ENCODE data around the gene HELZ. TPM values are rescaled to one million over a fixed set of nuclear protein-coding genes. Genes with fewer than 3 reads are reported as not detected.

The HELZ gene
- total and polyA plus RNA-seq, 2 of the 8 experiments (the other 6 are each of a cell fraction or from before 2014, with no cell fraction given), result 10.0 to 48.7 TPM

DNA sequence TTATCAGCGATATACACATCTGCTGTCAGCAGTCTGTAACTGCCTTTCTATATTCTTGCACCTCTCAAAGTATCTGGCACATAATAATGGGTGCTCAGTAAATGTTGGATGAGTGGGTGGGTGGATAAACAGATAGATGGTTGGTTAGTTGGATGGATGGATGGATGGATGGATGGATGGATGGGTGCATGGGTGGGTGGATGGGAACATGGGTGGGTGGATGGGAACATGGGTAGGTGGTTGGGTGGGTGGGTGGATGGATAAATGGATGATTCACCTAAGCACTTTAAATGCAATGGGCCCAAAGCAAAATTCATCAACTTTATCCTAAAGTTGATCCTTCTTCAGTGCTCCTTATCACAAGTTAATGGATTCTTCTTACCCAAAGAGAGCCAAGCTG lies 48.6 kb downstream of the HELZ start:
- Histone ChIP-seq H4K8ac (ENCODE audit: extremely low read depth, insufficient read depth, low read length) (no peak overlapping the region), H3K27ac (ENCODE audit: low read depth, low read length) (no peak overlapping the region), H2BK120ac (replicated peaks; ENCODE audit: low read depth, low read length) (no peak overlapping the region), H2AK5ac (ENCODE audit: low read depth, low read length) (no peak overlapping the region), H3K23ac (ENCODE audit: insufficient read length) (no peak overlapping the region), H4K91ac (replicated peaks; ENCODE audit: insufficient read length, low read length) (no peak overlapping the region), H3K4ac (replicated peaks; ENCODE audit: insufficient read length, low read depth, low read length) (no peak overlapping the region), H3K79me2 (ENCODE audit: control insufficient read depth in 1 of 2, insufficient read depth in 2 of 2, low read length in 2 of 2) (no peaks in the 10 kb centered on the region), H3K79me1 (ENCODE audit: low read depth, low read length) (no peaks in the 10 kb centered on the region), H2BK20ac (ENCODE audit: low read length) (no peak overlapping the region), H2AFZ (ENCODE audit: low read length) (no peak overlapping the region), H4K5ac (ENCODE audit: insufficient read length, low read depth, low read length) (no peak overlapping the region), H3K18ac (ENCODE audit: extremely low read depth, low read length) (no peak overlapping the region), H3K56ac (replicated peaks; ENCODE audit: insufficient read length, low read depth, low read length) (no peak overlapping the region), H4K20me1 (replicated peaks in 1 of 2; ENCODE audit: control insufficient read depth in 1 of 2, insufficient read depth in 2 of 2, low read length in 2 of 2) (no peaks in the 10 kb centered on the region), H3K4me1 (replicated peaks in 1 of 4; ENCODE audit: control insufficient read depth in 3 of 4, insufficient read depth in 4 of 4, low read length in 3 of 4) (no peaks in the 10 kb centered on the region), H2BK5ac (ENCODE audit: low read depth, low read length) (no peak overlapping the region), H2BK15ac (ENCODE audit: low read length) (no peak overlapping the region), H3K36me3 (ENCODE audit: control insufficient read depth in 2 of 4, insufficient read depth in 4 of 4, low read length in 3 of 4) (peaks cover 2 to 16% (median 3%) of the 10 kb centered on the region in 4 experiments; a peak in 3 of 8 replicates), H3K4me2 (ENCODE audit: insufficient read depth in 1 of 2, low read depth in 2 of 2, low read length in 2 of 2) (no peak overlapping the region), H3K14ac (ENCODE audit: insufficient read length) (no peak overlapping the region), H3K27me3 (replicated peaks in 1 of 4; ENCODE audit: control insufficient read depth in 3 of 4, extremely low read depth in 1 of 4, insufficient read depth in 3 of 4, low read length in 3 of 4) (no peaks in the 10 kb centered on the region), H3K9ac (replicated peaks in 1 of 4; ENCODE audit: extremely low read depth in 1 of 4, low read depth in 3 of 4, low read length in 3 of 4) (no peak overlapping the region), H2BK12ac (ENCODE audit: low read depth, low read length) (no peak overlapping the region), H3K23me2 (ENCODE audit: low read depth, low read length) (peaks cover 3% of the 10 kb centered on the region; the same call in 1 of the 2 replicates), H3K9me3 (ENCODE audit: insufficient read depth in 2 of 2, low read depth in 1 of 2, low read length in 1 of 2) (no peaks in the 10 kb centered on the region), H3K4me3 (ENCODE audit: extremely low read depth in 1 of 4, insufficient read depth in 2 of 4, low read depth in 3 of 4, low read length in 4 of 4) (no peak overlapping the region)
- DNase-seq (ENCODE audit: low read depth in 1 of 2, low spot score in 2 of 2) (no peak), FAIRE-seq (no peak)
- WGBS, 2 experiments (ENCODE audit: extremely low coverage in 1 of 2, insufficient coverage in 1 of 2, insufficient read length in 1 of 2, insufficient replicate concordance in 2 of 2, low coverage in 1 of 2, low lambda C conversion rate in 2 of 2, missing lambda C conversion rate in 1 of 2), result 87% methylated on average over 1 of the region's 1 CpG; no CpG with 5 or more reads in 1 of the 2 experiments
- CTCF ChIA-PET (ENCODE audit: partially characterized antibody), result no interaction called here
- TF ChIP-seq BCL11A (IDR thresholded peaks at IDR 0.05; ENCODE audit: low read depth in 2 of 2, low read length in 2 of 2) (no peak), POLR2AphosphoS5 (IDR thresholded peaks at IDR 0.05; ENCODE audit: low read depth, low read length) (no peak), CHD1 (IDR thresholded peaks at IDR 0.05; ENCODE audit: low read depth, low read length) (no peak), MAX (IDR thresholded peaks at IDR 0.05) (no peak), ASH2L (IDR thresholded peaks at IDR 0.05; ENCODE audit: low read length) (no peak), RXRA (IDR thresholded peaks at IDR 0.05; ENCODE audit: insufficient read depth, low read depth, low read length) (no peak), FOSL1 (IDR thresholded peaks at IDR 0.05; ENCODE audit: insufficient read depth, low read depth, low read length) (no peak)
- POLR2A ChIA-PET (ENCODE audit: partially characterized antibody), result interaction anchor here (0.6 to 1.0 kb wide), 2 partner anchors 26 to 360 kb away, joined by 3 read pairs; no protein-coding TSS in a partner anchor
